ENCODE data around the gene USP10. TPM values are rescaled to one million over a fixed set of nuclear protein-coding genes. Genes with fewer than 3 reads are reported as not detected.

Gene USP10
- total RNA-seq, 1 experiment from 2014 or later: 50.4 TPM

- Histone ChIP-seq H3K9ac (ENCODE audit: low read length) (peak overlapping the region; percentile 74), H3F3A (ENCODE audit: low read length, unreplicated experiment) (peaks cover 4% of the 10 kb centered on the region), H2AFZ (ENCODE audit: low read length) (no peak overlapping the region), H3K4me2 (ENCODE audit: low read length) (peak overlapping the region; percentile 78), H4K20me1 (ENCODE audit: low read length) (peaks cover 4% of the 10 kb centered on the region; the same call in 1 of the 2 replicates), H3K27me3 (ENCODE audit: low read length) (no peaks in the 10 kb centered on the region), H3K27ac (ENCODE audit: low read length) (peak overlapping the region; percentile 95), H3K4me1 (ENCODE audit: insufficient read depth, low read length) (peaks cover 80% of the 10 kb centered on the region), H3K9me2 (replicated peaks; ENCODE audit: low read length) (no peaks in the 10 kb centered on the region), H3K9me3 (ENCODE audit: low read length) (no peaks in the 10 kb centered on the region), H3K79me2 (ENCODE audit: low read length) (peaks cover 89% of the 10 kb centered on the region), H3K4me3 (ENCODE audit: low read length) (peak overlapping the region; percentile 47), H3K36me3 (ENCODE audit: low read depth, low read length) (peaks cover 23% of the 10 kb centered on the region)
- no peak for ATAC-seq
- TF ChIP-seq EZH2phosphoT487 (IDR thresholded peaks at IDR 0.05; ENCODE audit: borderline replicate concordance, low read length) (no peak), EZH2 (IDR thresholded peaks at IDR 0.05; ENCODE audit: low read length, unreplicated experiment) (no peak)
- TF ChIP-seq, protein P1, sequence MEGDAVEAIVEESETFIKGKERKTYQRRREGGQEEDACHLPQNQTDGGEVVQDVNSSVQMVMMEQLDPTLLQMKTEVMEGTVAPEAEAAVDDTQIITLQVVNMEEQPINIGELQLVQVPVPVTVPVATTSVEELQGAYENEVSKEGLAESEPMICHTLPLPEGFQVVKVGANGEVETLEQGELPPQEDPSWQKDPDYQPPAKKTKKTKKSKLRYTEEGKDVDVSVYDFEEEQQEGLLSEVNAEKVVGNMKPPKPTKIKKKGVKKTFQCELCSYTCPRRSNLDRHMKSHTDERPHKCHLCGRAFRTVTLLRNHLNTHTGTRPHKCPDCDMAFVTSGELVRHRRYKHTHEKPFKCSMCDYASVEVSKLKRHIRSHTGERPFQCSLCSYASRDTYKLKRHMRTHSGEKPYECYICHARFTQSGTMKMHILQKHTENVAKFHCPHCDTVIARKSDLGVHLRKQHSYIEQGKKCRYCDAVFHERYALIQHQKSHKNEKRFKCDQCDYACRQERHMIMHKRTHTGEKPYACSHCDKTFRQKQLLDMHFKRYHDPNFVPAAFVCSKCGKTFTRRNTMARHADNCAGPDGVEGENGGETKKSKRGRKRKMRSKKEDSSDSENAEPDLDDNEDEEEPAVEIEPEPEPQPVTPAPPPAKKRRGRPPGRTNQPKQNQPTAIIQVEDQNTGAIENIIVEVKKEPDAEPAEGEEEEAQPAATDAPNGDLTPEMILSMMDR (conservative IDR thresholded peaks at IDR 0.05; ENCODE audit: low read depth, low read length): no peak
- ChIA-PET POLR2A (ENCODE audit: unreplicated experiment) (no interaction called here), CTCF (interaction anchor here (0.5 kb wide), 1 partner anchor 172 kb away, joined by 6 read pairs; no protein-coding TSS in a partner anchor)
- no TSS peak for BruUV-seq (replicated peaks)
- peak; percentile 63 for DNase-seq
- intact Hi-C loops (cut with micrococcal nuclease): no loop called here
These were observed 33.0 kb downstream of the USP10 start for GRCh38 chr16:84732674-84733352.

DNA sequence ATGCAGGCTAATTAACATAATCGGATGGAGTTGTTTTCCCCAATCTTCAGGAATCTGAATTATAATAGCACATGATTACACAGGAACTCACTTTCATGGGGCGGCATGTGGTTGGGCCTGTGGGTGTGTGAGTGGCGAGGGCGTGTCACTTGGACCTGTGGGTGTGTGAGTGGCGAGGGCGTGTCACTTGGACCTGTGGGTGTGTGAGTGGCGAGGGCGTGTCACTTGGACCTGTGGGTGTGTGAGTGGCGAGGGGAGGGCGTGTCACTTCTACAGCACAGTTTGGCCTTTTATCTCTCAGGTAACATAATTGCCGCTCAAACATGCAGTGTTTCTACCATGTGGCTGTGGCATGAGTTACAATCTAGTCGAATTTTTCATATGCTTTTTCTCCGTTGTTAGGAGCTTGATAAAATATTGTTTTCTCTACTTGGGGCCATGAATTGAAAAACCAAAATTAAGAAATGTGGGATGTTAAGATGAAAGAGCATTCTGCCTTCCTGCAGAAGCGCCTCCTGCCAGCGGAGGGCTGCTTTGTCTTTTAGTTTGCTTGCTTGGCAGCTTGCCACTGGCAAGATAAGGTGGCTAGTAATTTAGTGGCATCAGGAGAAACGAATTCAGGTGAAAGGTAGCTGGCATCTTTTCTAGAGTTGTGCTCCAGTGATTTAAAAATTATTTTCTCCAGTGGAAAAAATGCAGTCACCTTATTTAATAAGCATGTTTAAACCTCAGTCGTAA lies 36.2 kb downstream of the USP10 start:
- peak; percentile 45 for DNase-seq
- ChIA-PET POLR2A (ENCODE audit: unreplicated experiment) (no interaction called here), CTCF (no interaction called here)
- Histone ChIP-seq H3K4me2 (ENCODE audit: low read length) (peak overlapping the region; percentile 58), H3K79me2 (ENCODE audit: low read length) (peaks cover 93% of the 10 kb centered on the region), H3K4me3 (ENCODE audit: low read length) (no peak overlapping the region), H3K27me3 (ENCODE audit: low read length) (no peaks in the 10 kb centered on the region), H2AFZ (ENCODE audit: low read length) (no peak overlapping the region), H4K20me1 (ENCODE audit: low read length) (peaks cover 21% of the 10 kb centered on the region), H3K4me1 (ENCODE audit: insufficient read depth, low read length) (peaks cover 86% of the 10 kb centered on the region), H3K27ac (ENCODE audit: low read length) (peak overlapping the region; percentile 27), H3K9me2 (replicated peaks; ENCODE audit: low read length) (no peaks in the 10 kb centered on the region), H3K36me3 (ENCODE audit: low read depth, low read length) (peaks cover 32% of the 10 kb centered on the region), H3K9me3 (ENCODE audit: low read length) (no peaks in the 10 kb centered on the region), H3F3A (ENCODE audit: low read length, unreplicated experiment) (peaks cover 6% of the 10 kb centered on the region), H3K9ac (ENCODE audit: low read length) (no peak overlapping the region)
- peak; percentile 25 for ATAC-seq
- TF ChIP-seq, protein P1 (conservative IDR thresholded peaks at IDR 0.05; ENCODE audit: low read depth, low read length): no peak
- intact Hi-C loops (cut with micrococcal nuclease): no loop called here
- BruUV-seq (replicated peaks): no TSS peak

Data from PC-3 (cell line).